H1 (cell line): Measurements from ENCODE around the gene CDKN2AIP. TPM values are rescaled to one million over a fixed set of nuclear protein-coding genes. Genes with fewer than 3 reads are reported as not detected.

Source experiments
- CTCF ChIA-PET: fragments of 300-600 bp; sonication (Branson Sonifier 250); formaldehyde crosslinking; loops from one replicate; lab custom pipeline; 2021; ENCODE audit not compliant: partially characterized antibody; lab: Charles Lee
- POLR2A ChIA-PET: fragments of 300-600 bp; sonication (Branson Sonifier 250); formaldehyde crosslinking; loops from one replicate; lab custom pipeline; 2021; ENCODE audit warnings: inconsistent platforms; ENCODE audit not compliant: partially characterized antibody; lab: Charles Lee
- DNase-seq, 2 experiments: peaks; one replicate each; pipeline versions ENCODE4 v3.0.0 to v3.0.0-alpha.2; 2010 to 2022; ENCODE audit warnings: low spot score in 2 of 2, low read depth in 1 of 2, mixed read lengths in 1 of 2
- FAIRE-seq: peaks from 2 replicates; lab custom pipeline; 2011; peaks lifted over from hg19 to GRCh38; lab: Jason Lieb, UNC
- H2AFZ ChIP-seq: 2 replicates; pipeline ENCODE4 v1.8.1; 2012; ENCODE audit warnings: low read length, inconsistent platforms
- H2AK5ac ChIP-seq: 2 replicates; pipeline ENCODE4 v1.6.1; 2013; ENCODE audit warnings: low read depth, low read length
- H2BK120ac ChIP-seq: replicated peaks from 2 replicates; pipeline ENCODE3; 2013; ENCODE audit warnings: low read depth, low read length, inconsistent platforms
- H2BK12ac ChIP-seq: 2 replicates; pipeline ENCODE4 v1.6.1; 2013; ENCODE audit warnings: low read depth, low read length
- H2BK15ac ChIP-seq: 2 replicates; pipeline ENCODE4 v1.6.1; 2013; ENCODE audit warnings: low read length
- H2BK20ac ChIP-seq: 2 replicates; pipeline ENCODE4 v1.6.1; 2013; ENCODE audit warnings: low read length
- H2BK5ac ChIP-seq: 2 replicates; pipeline ENCODE4 v1.6.1; 2013; ENCODE audit warnings: low read depth, low read length
- H3K14ac ChIP-seq: 2 replicates; pipeline ENCODE4 v1.6.1; 2013; ENCODE audit warnings: inconsistent platforms; ENCODE audit not compliant: insufficient read length
- H3K18ac ChIP-seq: 2 replicates; pipeline ENCODE4 v1.6.1; 2013; ENCODE audit warnings: low read length; ENCODE audit errors: extremely low read depth
- H3K23ac ChIP-seq: 2 replicates; pipeline ENCODE4 v1.6.1; 2013; ENCODE audit warnings: inconsistent platforms; ENCODE audit not compliant: insufficient read length
- H3K23me2 ChIP-seq: 2 replicates; pipeline ENCODE4 v1.6.1; 2013; ENCODE audit warnings: low read depth, low read length
- H3K27ac ChIP-seq: 2 replicates; pipeline ENCODE4 v1.6.1; 2011; ENCODE audit warnings: low read depth, low read length, inconsistent platforms
- H3K27me3 ChIP-seq, 4 experiments: replicated peaks in 1 of 4; 1 replicate in 1 of 4; 2 replicates in 3 of 4; pipeline versions ENCODE4 v1.6.1 to v1.8.1; 2011 to 2013; ENCODE audit warnings: low read length in 3 of 4, mild to moderate bottlenecking in 3 of 4, inconsistent platforms in 2 of 4, mixed read lengths in 2 of 4, moderate library complexity in 1 of 4; ENCODE audit not compliant: control insufficient read depth in 3 of 4, insufficient read depth in 3 of 4; ENCODE audit errors: extremely low read depth in 1 of 4
- H3K36me3 ChIP-seq, 4 experiments: 2 replicates each; pipeline versions ENCODE4 v1.6.1 to v1.8.1; 2011 to 2013; ENCODE audit warnings: mild to moderate bottlenecking in 4 of 4, low read length in 3 of 4, moderate library complexity in 2 of 4, control low read depth in 1 of 4, inconsistent platforms in 1 of 4; ENCODE audit not compliant: insufficient read depth in 4 of 4, control insufficient read depth in 2 of 4
- H3K4ac ChIP-seq: replicated peaks from 2 replicates; pipeline ENCODE3; 2013; ENCODE audit warnings: low read length, low read depth, mixed read lengths, inconsistent platforms; ENCODE audit not compliant: insufficient read length
- H3K4me1 ChIP-seq, 4 experiments: replicated peaks in 1 of 4; 1 replicate in 1 of 4; 2 replicates in 3 of 4; pipeline versions ENCODE4 v1.6.1 to v1.8.1; 2011 to 2013; ENCODE audit warnings: low read length in 3 of 4, inconsistent platforms in 2 of 4, mixed read lengths in 1 of 4; ENCODE audit not compliant: insufficient read depth in 4 of 4, control insufficient read depth in 3 of 4
- H3K4me2 ChIP-seq, 2 experiments: 2 replicates each; pipeline versions ENCODE4 v1.6.1 to v1.8.1; 2011 to 2013; ENCODE audit warnings: low read depth in 2 of 2, low read length in 2 of 2, control low read depth in 1 of 2, inconsistent platforms in 1 of 2, mild to moderate bottlenecking in 1 of 2; ENCODE audit not compliant: insufficient read depth in 1 of 2
- H3K4me3 ChIP-seq, 4 experiments: fragments of 200-600, 300-600 bp in 1 of 4; sonication (generic), shearing (Covaris generic), sonication (Bioruptor Twin) in 1 of 4; 2 replicates each; pipeline versions ENCODE4 v1.5.1 to v1.8.1; 2011 to 2016; ENCODE audit warnings: low read length in 4 of 4, low read depth in 3 of 4, control low read depth in 2 of 4, inconsistent platforms in 2 of 4, mild to moderate bottlenecking in 2 of 4, mixed read lengths in 1 of 4, moderate library complexity in 1 of 4; ENCODE audit not compliant: insufficient read depth in 2 of 4; ENCODE audit errors: extremely low read depth in 1 of 4
- H3K56ac ChIP-seq: replicated peaks from 2 replicates; pipeline ENCODE3; 2013; ENCODE audit warnings: low read depth, mild to moderate bottlenecking, mixed read lengths, low read length, inconsistent platforms; ENCODE audit not compliant: insufficient read length
- H3K79me1 ChIP-seq: 2 replicates; pipeline ENCODE4 v1.6.1; 2013; ENCODE audit warnings: low read depth, low read length, control low read depth
- H3K79me2 ChIP-seq, 2 experiments: 2 replicates each; pipeline versions ENCODE4 v1.6.1 to v1.8.1; 2012 to 2013; ENCODE audit warnings: low read length in 2 of 2, mild to moderate bottlenecking in 2 of 2, inconsistent platforms in 1 of 2; ENCODE audit not compliant: insufficient read depth in 2 of 2, control insufficient read depth in 1 of 2
- H3K9ac ChIP-seq, 4 experiments: replicated peaks in 1 of 4; 1 replicate in 1 of 4; 2 replicates in 3 of 4; pipeline versions ENCODE4 v1.6.1 to v1.8.1; 2011 to 2013; ENCODE audit warnings: low read depth in 3 of 4, low read length in 3 of 4, control low read depth in 2 of 4, mild to moderate bottlenecking in 2 of 4, moderate library complexity in 2 of 4, inconsistent platforms in 1 of 4; ENCODE audit errors: extremely low read depth in 1 of 4
- H3K9me3 ChIP-seq, 2 experiments: 2 replicates each; pipeline versions ENCODE4 v1.6.1 to v1.8.1; 2012 to 2013; ENCODE audit warnings: mild to moderate bottlenecking in 2 of 2, moderate library complexity in 2 of 2, control low read depth in 1 of 2, inconsistent platforms in 1 of 2, low read depth in 1 of 2, low read length in 1 of 2, mixed read lengths in 1 of 2; ENCODE audit not compliant: insufficient read depth in 2 of 2
- H4K20me1 ChIP-seq, 2 experiments: replicated peaks in 1 of 2; 2 replicates each; pipeline versions ENCODE3 to v1.8.1; 2011 to 2013; ENCODE audit warnings: inconsistent platforms in 2 of 2, low read length in 2 of 2, mild to moderate bottlenecking in 1 of 2; ENCODE audit not compliant: insufficient read depth in 2 of 2, control insufficient read depth in 1 of 2
- H4K5ac ChIP-seq: 2 replicates; pipeline ENCODE4 v1.6.1; 2013; ENCODE audit warnings: low read length, low read depth, mixed read lengths, inconsistent platforms; ENCODE audit not compliant: insufficient read length
- H4K8ac ChIP-seq: 2 replicates; pipeline ENCODE4 v1.8.0; 2013; ENCODE audit warnings: mild to moderate bottlenecking, moderate library complexity, low read length, inconsistent platforms; ENCODE audit not compliant: insufficient read depth; ENCODE audit errors: extremely low read depth
- H4K91ac ChIP-seq: replicated peaks from 2 replicates; pipeline ENCODE3; 2013; ENCODE audit warnings: low read length, mixed read lengths, inconsistent platforms; ENCODE audit not compliant: insufficient read length
- CBX8 ChIP-seq: fragments of 300-800, 300-1000 bp; sonication (generic); IDR thresholded peaks from 2 replicates; pipeline ENCODE4 v1.7.1; 2016; ENCODE audit warnings: low read depth, low read length, borderline replicate concordance
- CHD1 ChIP-seq: IDR thresholded peaks from 2 replicates; pipeline ENCODE4 v1.6.1; 2012; ENCODE audit warnings: low read depth, low read length, improper control_type of control experiment
- E2F6 ChIP-seq: IDR thresholded peaks from 2 replicates; pipeline ENCODE4 v1.6.1; 2012; ENCODE audit warnings: inconsistent platforms
- JUND ChIP-seq: IDR thresholded peaks from 2 replicates; pipeline ENCODE4 v1.6.1; 2011; ENCODE audit warnings: mild to moderate bottlenecking, improper control_type of control experiment, low read length
- MAFK ChIP-seq: IDR thresholded peaks from 2 replicates; pipeline ENCODE4 v1.6.1; 2012; ENCODE audit warnings: low read depth, mild to moderate bottlenecking, improper control_type of control experiment, low read length
- RAD21 ChIP-seq, 2 experiments: IDR thresholded peaks in 1 of 2; conservative IDR thresholded peaks in 1 of 2; 2 replicates each; pipeline ENCODE4 v1.6.1; 2011; ENCODE audit warnings: low read depth in 2 of 2, low read length in 2 of 2, improper control_type of control experiment in 1 of 2, inconsistent platforms in 1 of 2, mild to moderate bottlenecking in 1 of 2, moderate library complexity in 1 of 2
- RBBP5 ChIP-seq: IDR thresholded peaks from 2 replicates; pipeline ENCODE4 v1.7.1; 2012; ENCODE audit warnings: low read depth, mild to moderate bottlenecking, inconsistent platforms, low read length, moderate library complexity, borderline replicate concordance
- RNF2 ChIP-seq: fragments of 200-900, 300-1000 bp; sonication (generic); IDR thresholded peaks from 2 replicates; pipeline ENCODE4 v1.7.1; 2016; ENCODE audit warnings: borderline replicate concordance, low read depth, mild to moderate bottlenecking, antibody characterized with exemption, low read length; ENCODE audit not compliant: poor library complexity, severe bottlenecking; ENCODE audit errors: missing control alignments
- SAP30 ChIP-seq: fragments of 300-600 bp; sonication (generic); IDR thresholded peaks from 2 replicates; pipeline ENCODE4 v1.7.1; 2012; ENCODE audit warnings: low read length, moderate library complexity, mild to moderate bottlenecking, inconsistent platforms; ENCODE audit not compliant: insufficient read depth, insufficient replicate concordance
- TEAD4 ChIP-seq: IDR thresholded peaks from 2 replicates; pipeline ENCODE4 v1.6.1; 2012; ENCODE audit warnings: low read depth, low read length, inconsistent platforms, mixed read lengths
- USF2 ChIP-seq: IDR thresholded peaks from 2 replicates; pipeline ENCODE4 v1.6.1; 2011; ENCODE audit warnings: low read length, improper control_type of control experiment
- ZNF274 ChIP-seq: IDR thresholded peaks from 2 replicates; pipeline ENCODE4 v1.7.0; 2012; ENCODE audit warnings: low read length, borderline replicate concordance; ENCODE audit errors: extremely low read depth
- WGBS, 2 experiments: shearing (Covaris generic) in 1 of 2; methylation state at CpG; one replicate each; pipeline versions ENCODE4 v1.1.6 to v1.1.7; 2013 to 2015; ENCODE audit warnings: low lambda C conversion rate in 2 of 2, mixed read lengths in 2 of 2, inconsistent platforms in 1 of 2, low coverage in 1 of 2, missing lambda C conversion rate in 1 of 2; ENCODE audit not compliant: insufficient replicate concordance in 2 of 2, insufficient coverage in 1 of 2, insufficient read length in 1 of 2; ENCODE audit errors: extremely low coverage in 1 of 2, missing lambda C conversion rate in 1 of 2; 5-methylcytosine and 5-hydroxymethylcytosine counted together
- polyA plus RNA-seq, 7 experiments: library from polyadenylated mRNA; depleted of rRNA in 3 of 7; stranded (reverse) in 5 of 7; unstranded in 2 of 7; fragments of >200 nt in 5 of 7; fragments of 200-250 nt in 2 of 7; gene quantifications; 1 replicate in 5 of 7; 2 replicates in 1 of 7; 4 replicates in 1 of 7; pipeline versions ENCODE4 v1.2.1 to v1.2.3, GENCODE V29; 2011 to 2013; ENCODE audit warnings: missing spikeins in 2 of 7, mixed read lengths in 2 of 7
- total RNA-seq: library from RNA; stranded (reverse); fragmentation: NEBNext Ultra II Directional; extraction: Animal tissue kit (Norgen Biotek cat#: 25700); gene quantifications from 2 replicates; pipeline ENCODE4 v1.2.1, GENCODE V29; 2021

The CDKN2AIP gene
- total and polyA plus RNA-seq, 2 of the 8 experiments (the other 6 are each of a cell fraction or from before 2014, with no cell fraction given) = 6.0 to 14.0 TPM

- no peak overlapping the region for H2AK5ac ChIP-seq
- H2BK12ac ChIP-seq = no peak overlapping the region
- FAIRE-seq (no peak), DNase-seq (no peak)
- WGBS, 2 experiments = 88% methylated on average over 1 of the region's 4 CpGs; no CpG with 5 or more reads in 1 of the 2 experiments
- no peaks in the 10 kb centered on the region for H3K9me3 ChIP-seq
- H4K5ac ChIP-seq = no peak overlapping the region
- no peaks in the 10 kb centered on the region for H3K36me3 ChIP-seq
- no peak overlapping the region for H2BK20ac ChIP-seq
- no peak overlapping the region for H2BK15ac ChIP-seq
- no peak overlapping the region for H4K91ac ChIP-seq
- no peaks in the 10 kb centered on the region for H3K79me2 ChIP-seq
- H4K20me1 ChIP-seq = no peaks in the 10 kb centered on the region
- no peak overlapping the region for H2BK120ac ChIP-seq
- H3K18ac ChIP-seq = no peak overlapping the region
- H2AFZ ChIP-seq = no peak overlapping the region
- no peak overlapping the region for H3K56ac ChIP-seq
- no peak overlapping the region for H3K4me3 ChIP-seq
- no peaks in the 10 kb centered on the region for H3K23me2 ChIP-seq
- H3K23ac ChIP-seq = no peak overlapping the region
- CTCF ChIA-PET = interaction anchor here (0.7 to 3.3 kb wide), 7 partner anchors 10 to 691 kb away, joined by 3 to 20 read pairs (median 4); no protein-coding TSS in a partner anchor
- H3K9ac ChIP-seq = no peak overlapping the region
- no peak overlapping the region for H3K27ac ChIP-seq
- H3K4ac ChIP-seq = no peak overlapping the region
- H4K8ac ChIP-seq = no peak overlapping the region
- no peaks in the 10 kb centered on the region for H3K27me3 ChIP-seq
- no peaks in the 10 kb centered on the region for H3K4me1 ChIP-seq
- POLR2A ChIA-PET = no interaction called here
- H3K14ac ChIP-seq = no peak overlapping the region
- no peak overlapping the region for H3K4me2 ChIP-seq
- no peak overlapping the region for H2BK5ac ChIP-seq
- H3K79me1 ChIP-seq = no peaks in the 10 kb centered on the region
- TF ChIP-seq E2F6 (no peak), RNF2 (no peak), CHD1 (no peak), USF2 (no peak), TEAD4 (no peak), ZNF274 (no peak), RAD21 (IDR thresholded peaks at IDR 0.05 in 1 of 2, conservative IDR thresholded peaks at IDR 0.05 in 1 of 2; ENCODE audit: low read depth in 2 of 2, low read length in 2 of 2) (no peak), JUND (no peak), RBBP5 (no peak), CBX8 (no peak), MAFK (no peak), SAP30 (no peak)
These were observed 35.0 kb upstream of the CDKN2AIP start for GRCh38 chr4:183409483-183409882.
